Measurements from ENCODE around the gene RNF145. TPM values are rescaled to one million over a fixed set of nuclear protein-coding genes. Genes with fewer than 3 reads are reported as not detected.

Gene RNF145
- total and polyA plus RNA-seq, 2 donors (not counting 1 experiment from before 2014, with no cell fraction given) = 24.5 to 57.2 TPM

DNA sequence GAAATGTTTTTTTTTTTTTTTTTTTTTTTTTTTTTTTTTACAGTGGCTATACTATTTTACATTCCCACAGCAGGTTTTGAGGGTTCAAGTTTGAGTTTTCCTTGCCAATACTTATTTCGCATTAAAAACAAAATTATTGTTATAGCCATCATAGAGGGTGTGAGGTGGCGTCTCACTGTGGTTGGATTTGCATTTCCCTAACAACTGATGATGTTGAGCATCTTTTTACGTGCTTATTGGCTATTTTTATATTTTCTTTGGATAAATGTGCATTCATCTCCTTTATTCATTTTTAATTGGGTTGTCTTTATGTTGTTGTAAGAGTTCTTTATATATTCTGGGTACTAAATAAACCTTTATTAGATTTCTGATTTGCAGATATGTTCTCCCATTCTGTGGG is 34.8 kb upstream of the RNF145 start:
- ATAC-seq (ENCODE audit: low read depth) = no peak
- POLR2A ChIA-PET = no interaction called here
- Histone ChIP-seq H3K4me2 (replicated peaks; ENCODE audit: low read depth, low read length, poor library complexity, severe bottlenecking) (no peak overlapping the region), H3K27ac (ENCODE audit: low read length in 2 of 2) (no peak overlapping the region), H2AFZ (ENCODE audit: insufficient read depth, low read depth, low read length, poor library complexity, severe bottlenecking) (no peak overlapping the region), H3K36me3 (replicated peaks in 1 of 2; ENCODE audit: control extremely low read depth in 1 of 2, control insufficient read depth in 1 of 2, extremely low read depth in 1 of 2, insufficient read depth in 2 of 2, low read length in 1 of 2) (no peaks in the 10 kb centered on the region), H3K4me3 (ENCODE audit: control extremely low read depth in 1 of 5, extremely low read depth in 1 of 5, insufficient read depth in 1 of 5, low read depth in 2 of 5, low read length in 4 of 5) (no peak overlapping the region), H3K9ac (ENCODE audit: low read length) (no peak overlapping the region), H3K4me1 (ENCODE audit: control insufficient read depth in 2 of 2, insufficient read depth in 2 of 2, low read length in 2 of 2) (peaks cover 15 to 17% of the 10 kb centered on the region in 2 donors), H3K9me3 (ENCODE audit: control extremely low read depth in 1 of 3, control insufficient read depth in 2 of 3, insufficient read depth in 1 of 3, low read length in 2 of 3) (peaks cover 0 to 1% (median 0%) of the 10 kb centered on the region in 3 donors), H4K20me1 (ENCODE audit: control insufficient read depth, insufficient read depth, low read length, poor library complexity, severe bottlenecking) (no peaks in the 10 kb centered on the region), H3K79me2 (ENCODE audit: control insufficient read depth, insufficient read depth, low read length) (no peaks in the 10 kb centered on the region), H3K27me3 (replicated peaks in 1 of 4; ENCODE audit: control extremely low read depth in 1 of 4, control insufficient read depth in 3 of 4, insufficient read depth in 4 of 4, low read length in 3 of 4) (peaks cover 0 to 4% (median 0%) of the 10 kb centered on the region in 4 experiments)
- WGBS (ENCODE audit: insufficient coverage) = no CpG with 5 or more reads among the region's 3 CpGs
- Mint-ChIP-seq H3K27ac (no peak overlapping the region), H3K9me3 (ENCODE audit: insufficient read depth) (no peaks in the 10 kb centered on the region), H3K4me3 (no peak overlapping the region), H3K4me1 (peaks cover 14% of the 10 kb centered on the region), H3K27me3 (peaks cover 11% of the 10 kb centered on the region)
- DNase-seq = no peak
- TF ChIP-seq EZH2 (IDR thresholded peaks at IDR 0.05; ENCODE audit: borderline replicate concordance, insufficient read depth, low read depth, low read length, poor library complexity, severe bottlenecking) (no peak), CTCF (IDR thresholded peaks at IDR 0.05) (no peak)
- intact Hi-C loops (cut with micrococcal nuclease) = no loop called here
- CTCF ChIA-PET = no interaction called here

- Histone ChIP-seq H3K79me2 (ENCODE audit: control insufficient read depth, insufficient read depth, low read length) (no peaks in the 10 kb centered on the region), H3K27me3 (replicated peaks in 1 of 4; ENCODE audit: control extremely low read depth in 1 of 4, control insufficient read depth in 3 of 4, insufficient read depth in 4 of 4, low read length in 3 of 4) (peaks cover 0 to 4% (median 0%) of the 10 kb centered on the region in 4 experiments), H3K4me1 (ENCODE audit: control insufficient read depth in 2 of 2, insufficient read depth in 2 of 2, low read length in 2 of 2) (peaks cover 15 to 17% of the 10 kb centered on the region in 2 donors), H3K36me3 (replicated peaks in 1 of 2; ENCODE audit: control extremely low read depth in 1 of 2, control insufficient read depth in 1 of 2, extremely low read depth in 1 of 2, insufficient read depth in 2 of 2, low read length in 1 of 2) (no peaks in the 10 kb centered on the region), H3K4me3 (ENCODE audit: control extremely low read depth in 1 of 5, extremely low read depth in 1 of 5, insufficient read depth in 1 of 5, low read depth in 2 of 5, low read length in 4 of 5) (no peak overlapping the region), H4K20me1 (ENCODE audit: control insufficient read depth, insufficient read depth, low read length, poor library complexity, severe bottlenecking) (no peaks in the 10 kb centered on the region), H2AFZ (ENCODE audit: insufficient read depth, low read depth, low read length, poor library complexity, severe bottlenecking) (no peak overlapping the region), H3K4me2 (replicated peaks; ENCODE audit: low read depth, low read length, poor library complexity, severe bottlenecking) (no peak overlapping the region), H3K9ac (ENCODE audit: low read length) (no peak overlapping the region), H3K9me3 (ENCODE audit: control extremely low read depth in 1 of 3, control insufficient read depth in 2 of 3, insufficient read depth in 1 of 3, low read length in 2 of 3) (peaks cover 0 to under 1% (median 0%) of the 10 kb centered on the region in 3 donors), H3K27ac (ENCODE audit: low read length in 2 of 2) (no peak overlapping the region)
- DNase-seq (no peak), ATAC-seq (ENCODE audit: low read depth) (no peak)
- POLR2A ChIA-PET = no interaction called here
- intact Hi-C loops (cut with micrococcal nuclease) = no loop called here
- Mint-ChIP-seq H3K27ac (no peak overlapping the region), H3K27me3 (peaks cover 3% of the 10 kb centered on the region), H3K4me3 (no peak overlapping the region), H3K9me3 (ENCODE audit: insufficient read depth) (no peaks in the 10 kb centered on the region), H3K4me1 (peaks cover 14% of the 10 kb centered on the region)
- TF ChIP-seq CTCF (IDR thresholded peaks at IDR 0.05) = no peak
- TF ChIP-seq EZH2 (IDR thresholded peaks at IDR 0.05; ENCODE audit: borderline replicate concordance, insufficient read depth, low read depth, low read length, poor library complexity, severe bottlenecking) = no peak
- CTCF ChIA-PET = interaction anchor here (1.0 kb wide), 1 partner anchor 86 kb away, joined by 4 read pairs; no protein-coding TSS in a partner anchor
Observed at GRCh38 chr5:159243385-159243784, 34.0 kb upstream of the RNF145 start.
